ENCODE results near the gene ANXA1. TPM values are rescaled to one million over a fixed set of nuclear protein-coding genes. Genes with fewer than 3 reads are reported as not detected.
"Not testable (repeated sequence)": the region's sequence is repeated elsewhere in the genome, so short reads cannot be mapped to it uniquely, and the experiment has no call there.

Gene ANXA1
- 261 TPM for total RNA-seq

- TF ChIP-seq, protein P1, sequence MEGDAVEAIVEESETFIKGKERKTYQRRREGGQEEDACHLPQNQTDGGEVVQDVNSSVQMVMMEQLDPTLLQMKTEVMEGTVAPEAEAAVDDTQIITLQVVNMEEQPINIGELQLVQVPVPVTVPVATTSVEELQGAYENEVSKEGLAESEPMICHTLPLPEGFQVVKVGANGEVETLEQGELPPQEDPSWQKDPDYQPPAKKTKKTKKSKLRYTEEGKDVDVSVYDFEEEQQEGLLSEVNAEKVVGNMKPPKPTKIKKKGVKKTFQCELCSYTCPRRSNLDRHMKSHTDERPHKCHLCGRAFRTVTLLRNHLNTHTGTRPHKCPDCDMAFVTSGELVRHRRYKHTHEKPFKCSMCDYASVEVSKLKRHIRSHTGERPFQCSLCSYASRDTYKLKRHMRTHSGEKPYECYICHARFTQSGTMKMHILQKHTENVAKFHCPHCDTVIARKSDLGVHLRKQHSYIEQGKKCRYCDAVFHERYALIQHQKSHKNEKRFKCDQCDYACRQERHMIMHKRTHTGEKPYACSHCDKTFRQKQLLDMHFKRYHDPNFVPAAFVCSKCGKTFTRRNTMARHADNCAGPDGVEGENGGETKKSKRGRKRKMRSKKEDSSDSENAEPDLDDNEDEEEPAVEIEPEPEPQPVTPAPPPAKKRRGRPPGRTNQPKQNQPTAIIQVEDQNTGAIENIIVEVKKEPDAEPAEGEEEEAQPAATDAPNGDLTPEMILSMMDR (IDR thresholded peaks at IDR 0.05): no peak
- Histone ChIP-seq H3K27me3 (no peaks in the 10 kb centered on the region), H3K27ac (peak within 1 kb of the TSS; percentile 70 to 81), H3K4me1 (peaks cover 18 to 47% of the 10 kb centered on the region in 2 donors), H3K4me3 (peak within 1 kb of the TSS; percentile 55 to 62), H3K9me3 (no peaks in the 10 kb centered on the region), H3K36me3 (no peaks in the 10 kb centered on the region)
- intact Hi-C loops (cut with DNase I): no loop called here
- DNase-seq (ENCODE audit: low spot score in 2 of 2): no peak
These were observed at the start of gene ANXA1 for GRCh38 chr9:73151653-73152542. ANXA1 (plus strand) TSS chr9:73151865; CDS start chr9:73158536, 6,671 bp downstream.

GRCh38 chr9:73104342-73104741, 47.3 kb upstream of the ANXA1 start:
- no peak for DNase-seq (ENCODE audit: low spot score in 2 of 2)
- H3K9me3 ChIP-seq: no peaks in the 10 kb centered on the region
- H3K27me3 ChIP-seq: no peaks in the 10 kb centered on the region
- TF ChIP-seq, protein P1 (IDR thresholded peaks at IDR 0.05): no peak
- intact Hi-C loops (cut with DNase I): no loop called here
- H3K27ac ChIP-seq: no peak overlapping the region
- no peaks in the 10 kb centered on the region for H3K4me1 ChIP-seq
- no peaks in the 10 kb centered on the region for H3K36me3 ChIP-seq
- no peak overlapping the region for H3K4me3 ChIP-seq

DNA sequence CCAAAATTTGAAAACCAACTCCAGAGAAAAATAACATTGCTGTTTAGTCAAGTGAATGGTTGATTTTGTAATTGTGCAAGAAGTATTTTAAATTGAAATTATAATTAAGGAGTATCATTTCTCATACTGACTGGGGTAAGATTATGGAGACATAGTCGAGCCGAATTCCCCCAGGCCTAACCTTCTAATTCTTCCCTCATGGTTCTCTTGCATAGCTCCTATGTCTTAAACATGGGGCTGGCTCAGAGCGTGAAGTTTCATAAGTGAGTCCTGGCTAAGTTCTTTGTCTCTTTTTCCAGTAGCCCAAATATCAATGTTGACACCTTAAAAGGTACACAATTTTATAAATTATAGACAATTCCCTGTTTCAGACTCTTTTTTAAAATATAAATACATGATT, 46.7 kb upstream of the ANXA1 start:
- Histone ChIP-seq H3K4me3 (no peak overlapping the region), H3K36me3 (no peaks in the 10 kb centered on the region), H3K27me3 (no peaks in the 10 kb centered on the region), H3K9me3 (no peaks in the 10 kb centered on the region), H3K4me1 (no peaks in the 10 kb centered on the region), H3K27ac (no peak overlapping the region)
- DNase-seq (ENCODE audit: low spot score in 2 of 2): no peak
- TF ChIP-seq, protein P1 (IDR thresholded peaks at IDR 0.05): no peak
- intact Hi-C loops (cut with DNase I): no loop called here

GRCh38 chr9:73107489-73108069, 44.1 kb upstream of the ANXA1 start:
- not testable (repeated sequence) for H3K4me1 ChIP-seq, H3K27me3 ChIP-seq, H3K9me3 ChIP-seq, H3K36me3 ChIP-seq, H3K27ac ChIP-seq, H3K4me3 ChIP-seq
- intact Hi-C loops (cut with DNase I): loop anchor here (1.0 to 2.0 kb wide), 2 partner anchors 47 to 77 kb away; no protein-coding TSS in a partner anchor
- peak in 1 of 2 donors; percentile 76 for DNase-seq (ENCODE audit: low spot score in 2 of 2)
- TF ChIP-seq, protein P1 (IDR thresholded peaks at IDR 0.05): peak; percentile 37 to 81 (median 68)

GRCh38 chr9:73114058-73114457, 37.6 kb upstream of the ANXA1 start:
- Histone ChIP-seq H3K4me3 (no peak overlapping the region), H3K4me1 (no peaks in the 10 kb centered on the region), H3K27ac (no peak overlapping the region), H3K9me3 (no peaks in the 10 kb centered on the region), H3K27me3 (no peaks in the 10 kb centered on the region), H3K36me3 (no peaks in the 10 kb centered on the region)
- TF ChIP-seq, protein P1 (IDR thresholded peaks at IDR 0.05): no peak
- no peak for DNase-seq (ENCODE audit: low spot score in 2 of 2)
- intact Hi-C loops (cut with DNase I): no loop called here
